Measurements from ENCODE around the gene ATXN7L1.
A peak's percentile ranks its signal among the peaks of the same experiment; 100 is the strongest.
"Not testable (repeated sequence)": the region's sequence is repeated elsewhere in the genome, so short reads cannot be mapped to it uniquely, and the experiment has no call there.

The ATXN7L1 gene

DNA sequence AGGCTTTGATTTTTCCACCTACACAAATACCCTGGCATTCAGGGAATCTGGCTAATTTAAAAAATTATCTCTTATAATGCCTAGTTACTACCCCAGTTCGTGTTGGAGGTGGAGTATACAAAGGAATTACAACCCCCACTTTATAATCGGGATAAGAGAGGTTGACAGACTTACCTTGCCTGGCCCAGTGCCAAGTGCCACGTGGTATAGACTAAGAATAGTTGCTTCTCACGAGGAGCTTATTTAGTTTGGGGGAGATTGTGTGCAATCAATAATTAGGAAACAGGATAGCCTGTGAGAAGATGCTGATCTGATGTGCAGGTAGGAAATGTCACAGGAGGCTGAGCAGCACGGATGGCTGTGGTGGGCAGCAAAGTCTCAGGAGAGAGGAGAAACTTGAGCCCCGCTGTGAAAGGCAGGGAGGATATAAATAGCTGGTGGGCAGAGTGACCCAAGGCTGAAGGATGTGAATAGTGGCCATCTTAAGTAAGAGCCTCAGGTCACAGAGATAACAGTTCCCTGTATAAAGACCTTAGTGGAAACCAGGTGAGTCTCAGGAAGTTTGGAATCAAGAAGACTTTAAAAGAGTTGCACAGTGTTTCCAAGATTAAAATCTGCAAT, 11.3 kb upstream of the ATXN7L1 start:
- TF ChIP-seq, protein P1, sequence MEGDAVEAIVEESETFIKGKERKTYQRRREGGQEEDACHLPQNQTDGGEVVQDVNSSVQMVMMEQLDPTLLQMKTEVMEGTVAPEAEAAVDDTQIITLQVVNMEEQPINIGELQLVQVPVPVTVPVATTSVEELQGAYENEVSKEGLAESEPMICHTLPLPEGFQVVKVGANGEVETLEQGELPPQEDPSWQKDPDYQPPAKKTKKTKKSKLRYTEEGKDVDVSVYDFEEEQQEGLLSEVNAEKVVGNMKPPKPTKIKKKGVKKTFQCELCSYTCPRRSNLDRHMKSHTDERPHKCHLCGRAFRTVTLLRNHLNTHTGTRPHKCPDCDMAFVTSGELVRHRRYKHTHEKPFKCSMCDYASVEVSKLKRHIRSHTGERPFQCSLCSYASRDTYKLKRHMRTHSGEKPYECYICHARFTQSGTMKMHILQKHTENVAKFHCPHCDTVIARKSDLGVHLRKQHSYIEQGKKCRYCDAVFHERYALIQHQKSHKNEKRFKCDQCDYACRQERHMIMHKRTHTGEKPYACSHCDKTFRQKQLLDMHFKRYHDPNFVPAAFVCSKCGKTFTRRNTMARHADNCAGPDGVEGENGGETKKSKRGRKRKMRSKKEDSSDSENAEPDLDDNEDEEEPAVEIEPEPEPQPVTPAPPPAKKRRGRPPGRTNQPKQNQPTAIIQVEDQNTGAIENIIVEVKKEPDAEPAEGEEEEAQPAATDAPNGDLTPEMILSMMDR (IDR thresholded peaks at IDR 0.05), result no peak
- Histone ChIP-seq H3K9ac (no peak overlapping the region), H3K4me3 (ENCODE audit: low read depth, low read length) (no peak overlapping the region), H3K27me3 (ENCODE audit: control insufficient read depth, insufficient read depth, low read length) (no peaks in the 10 kb centered on the region), H2AFZ (no peak overlapping the region), H3K79me2 (no peaks in the 10 kb centered on the region), H3K27ac (no peak overlapping the region), H3K9me3 (ENCODE audit: control insufficient read depth, low read length) (no peaks in the 10 kb centered on the region), H3K36me3 (ENCODE audit: control insufficient read depth, insufficient read depth, low read length) (no peaks in the 10 kb centered on the region), H3K4me2 (ENCODE audit: low read length) (peak overlapping the region; percentile 31), H3K4me1 (peaks cover 4% of the 10 kb centered on the region)

DNA sequence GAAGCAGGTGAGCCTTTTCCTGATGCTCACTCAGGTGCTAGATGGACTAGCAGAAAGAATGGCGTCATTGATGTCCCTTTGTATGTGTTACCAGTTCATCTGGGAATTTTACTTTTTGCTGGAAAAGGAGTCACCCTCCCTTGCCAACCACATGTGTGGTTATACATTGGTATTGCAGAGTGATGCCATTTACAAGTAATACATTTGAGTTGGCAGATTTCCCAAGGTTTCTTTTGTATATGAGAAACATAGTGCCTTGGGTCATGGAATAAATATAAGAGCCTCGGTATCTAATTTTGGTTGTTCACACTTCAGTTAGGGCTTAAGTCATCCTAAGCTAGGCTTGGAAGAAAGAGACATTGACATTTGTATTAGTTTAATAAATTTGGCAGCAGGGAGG, 10.4 kb upstream of the ATXN7L1 start:
- Histone ChIP-seq H3K4me3 (ENCODE audit: low read depth, low read length) (no peak overlapping the region), H3K79me2 (no peaks in the 10 kb centered on the region), H3K9me3 (ENCODE audit: control insufficient read depth, low read length) (no peaks in the 10 kb centered on the region), H3K27ac (no peak overlapping the region), H3K4me2 (ENCODE audit: low read length) (no peak overlapping the region), H3K27me3 (ENCODE audit: control insufficient read depth, insufficient read depth, low read length) (no peaks in the 10 kb centered on the region), H2AFZ (no peak overlapping the region), H3K4me1 (peaks cover 4% of the 10 kb centered on the region), H3K9ac (no peak overlapping the region), H3K36me3 (ENCODE audit: control insufficient read depth, insufficient read depth, low read length) (no peaks in the 10 kb centered on the region)
- TF ChIP-seq, protein P1 (IDR thresholded peaks at IDR 0.05), result no peak

DNA sequence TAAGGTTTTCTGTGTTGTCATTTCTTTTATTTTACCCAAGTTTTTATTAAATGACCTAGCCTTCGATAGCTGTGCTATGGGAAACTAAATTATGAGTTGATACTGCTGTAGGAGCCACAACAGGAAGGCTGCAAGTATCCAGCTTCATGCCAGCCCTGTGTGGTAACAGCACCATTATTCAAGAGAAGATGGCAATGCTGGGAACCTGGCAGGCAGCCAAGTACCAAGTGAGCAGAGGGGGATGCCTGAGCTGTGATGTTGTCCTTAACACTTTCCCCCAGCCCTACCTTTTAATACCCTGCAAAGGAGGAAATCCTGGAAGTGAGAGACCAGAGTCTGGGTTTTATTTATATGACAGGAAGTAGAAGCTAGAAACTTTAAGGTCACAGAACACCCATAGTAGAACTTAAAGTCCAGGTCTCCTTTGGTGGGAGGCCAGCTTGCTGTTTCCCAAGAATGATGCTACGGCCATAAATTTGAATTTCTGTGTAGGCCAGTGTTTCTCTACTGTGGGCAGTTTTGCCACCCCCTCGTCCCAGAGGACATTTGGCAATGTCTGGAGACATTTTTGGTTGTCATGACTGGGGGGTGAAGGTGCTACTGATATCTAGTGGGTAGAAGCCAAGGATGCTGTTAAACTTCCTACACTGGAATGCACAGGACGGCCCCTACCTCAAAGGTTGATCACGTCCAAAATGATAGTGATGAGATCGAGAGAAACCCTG, 9.2 kb upstream of the ATXN7L1 start:
- H3K9me3 ChIP-seq (ENCODE audit: control insufficient read depth, low read length), result no peaks in the 10 kb centered on the region
- no peaks in the 10 kb centered on the region for H3K36me3 ChIP-seq (ENCODE audit: control insufficient read depth, insufficient read depth, low read length)
- no peak overlapping the region for H3K4me2 ChIP-seq (ENCODE audit: low read length)
- no peaks in the 10 kb centered on the region for H3K27me3 ChIP-seq (ENCODE audit: control insufficient read depth, insufficient read depth, low read length)
- TF ChIP-seq, protein P1 (IDR thresholded peaks at IDR 0.05), result no peak
- H2AFZ ChIP-seq, result no peak overlapping the region
- no peak overlapping the region for H3K27ac ChIP-seq
- H3K4me3 ChIP-seq (ENCODE audit: low read depth, low read length), result no peak overlapping the region
- H3K79me2 ChIP-seq, result no peaks in the 10 kb centered on the region
- H3K9ac ChIP-seq, result no peak overlapping the region
- peaks cover 4% of the 10 kb centered on the region for H3K4me1 ChIP-seq

DNA sequence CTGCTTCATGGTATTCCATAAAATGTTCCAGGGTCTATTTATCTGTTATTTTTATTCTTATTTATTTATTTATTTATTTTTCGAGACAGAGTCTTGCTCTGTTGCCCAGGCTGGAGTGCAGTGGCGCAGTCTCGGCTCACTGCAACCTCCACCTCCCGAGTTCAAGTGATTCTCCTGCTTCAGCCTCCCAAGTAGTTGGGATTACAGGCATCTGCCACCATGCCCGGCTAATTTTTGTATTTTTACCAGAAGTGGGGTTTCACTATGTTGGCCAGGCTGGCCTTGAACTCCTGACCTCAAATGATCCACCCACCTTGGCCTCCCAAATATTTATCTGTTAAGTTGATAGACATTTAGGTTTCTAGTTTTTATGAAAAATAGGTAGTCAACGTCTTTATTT, 6.8 kb upstream of the ATXN7L1 start:
- H3K4me3 ChIP-seq (ENCODE audit: low read depth, low read length); H3K9me3 ChIP-seq (ENCODE audit: control insufficient read depth, low read length); H3K79me2 ChIP-seq; H3K27me3 ChIP-seq (ENCODE audit: control insufficient read depth, insufficient read depth, low read length); H3K36me3 ChIP-seq (ENCODE audit: control insufficient read depth, insufficient read depth, low read length); H3K27ac ChIP-seq; H2AFZ ChIP-seq; H3K4me1 ChIP-seq; H3K4me2 ChIP-seq (ENCODE audit: low read length); H3K9ac ChIP-seq: not testable (repeated sequence)

DNA sequence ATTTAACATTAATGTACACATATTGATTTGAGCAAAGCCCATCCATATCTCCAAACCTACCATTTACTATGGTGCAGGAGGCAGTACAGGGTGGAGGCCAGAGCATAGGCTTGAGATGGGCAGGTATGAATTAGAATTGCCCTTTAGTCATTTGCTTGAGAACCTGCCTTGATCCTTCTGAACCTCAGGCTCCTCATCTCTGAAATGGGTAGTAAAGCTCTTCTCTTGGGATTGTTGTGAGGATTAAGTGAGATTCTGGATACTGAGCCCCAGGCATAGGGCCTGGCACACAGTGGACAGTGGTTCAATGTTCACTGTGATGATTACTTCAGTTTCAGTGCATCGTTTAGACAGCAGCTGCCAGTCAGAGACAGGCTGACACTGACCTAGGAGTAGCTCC, 5.0 kb upstream of the ATXN7L1 start:
- H2AFZ ChIP-seq, result no peak overlapping the region
- no peaks in the 10 kb centered on the region for H3K27me3 ChIP-seq (ENCODE audit: control insufficient read depth, insufficient read depth, low read length)
- H3K4me2 ChIP-seq (ENCODE audit: low read length), result no peak overlapping the region
- TF ChIP-seq, protein P1 (IDR thresholded peaks at IDR 0.05), result no peak
- no peaks in the 10 kb centered on the region for H3K9me3 ChIP-seq (ENCODE audit: control insufficient read depth, low read length)
- no peaks in the 10 kb centered on the region for H3K36me3 ChIP-seq (ENCODE audit: control insufficient read depth, insufficient read depth, low read length)
- no peak overlapping the region for H3K9ac ChIP-seq
- no peak overlapping the region for H3K4me3 ChIP-seq (ENCODE audit: low read depth, low read length)
- no peak overlapping the region for H3K27ac ChIP-seq
- H3K4me1 ChIP-seq, result no peaks in the 10 kb centered on the region
- H3K79me2 ChIP-seq, result no peaks in the 10 kb centered on the region
